Neural progenitor cell (in vitro differentiated cells): ENCODE results near the gene LBH. TPM values are rescaled to one million over a fixed set of nuclear protein-coding genes. Genes with fewer than 3 reads are reported as not detected.

ENCODE experiments used
- DNase-seq: peaks from one replicate; pipeline ENCODE4 v3.0.0-alpha.2; 2016; ENCODE audit warnings: low spot score
- H2AFZ ChIP-seq: fragments of 200-600 bp; sonication (generic); replicated peaks from 2 replicates; pipeline ENCODE4 v1.6.1; 2016; ENCODE audit warnings: antibody characterized with exemption
- H3F3A ChIP-seq: fragments of 200-600 bp; sonication (generic); 2 replicates; pipeline ENCODE4 v1.6.1; 2016; ENCODE audit warnings: antibody characterized with exemption, low read depth
- H3K27ac ChIP-seq: fragments of 200-600 bp; sonication (generic); 2 replicates; pipeline ENCODE4 v1.5.1; 2016; ENCODE audit warnings: mild to moderate bottlenecking
- H3K27me3 ChIP-seq: fragments of 200-600 bp; sonication (generic); 2 replicates; pipeline ENCODE4 v1.6.1; 2016; ENCODE audit warnings: mild to moderate bottlenecking, moderate library complexity
- H3K36me3 ChIP-seq: fragments of 200-600 bp; sonication (generic); 2 replicates; pipeline ENCODE4 v1.5.1; 2016
- H3K4me1 ChIP-seq: fragments of 200-600 bp; sonication (generic); 2 replicates; pipeline ENCODE4 v1.6.1; 2016; ENCODE audit warnings: mixed run types
- H3K4me2 ChIP-seq: fragments of 200-600 bp; sonication (generic); 2 replicates; pipeline ENCODE4 v1.6.1; 2016
- H3K4me3 ChIP-seq: fragments of 200-600 bp; sonication (generic); 2 replicates; pipeline ENCODE4 v1.5.1; 2016
- H3K79me2 ChIP-seq: fragments of 200-600 bp; sonication (generic); 2 replicates; pipeline ENCODE4 v1.6.1; 2016; ENCODE audit warnings: low read depth
- H3K9ac ChIP-seq: fragments of 200-600 bp; sonication (generic); 2 replicates; pipeline ENCODE4 v1.6.1; 2016
- H3K9me3 ChIP-seq: fragments of 200-600 bp; sonication (generic); 2 replicates; pipeline ENCODE4 v1.5.1; 2016; ENCODE audit warnings: low read depth
- H4K20me1 ChIP-seq: fragments of 200-600 bp; sonication (generic); 2 replicates; pipeline ENCODE4 v1.6.1; 2016; ENCODE audit warnings: low read depth
- H3K27ac Mint-ChIP-seq: 3 replicates; pipeline ENCODE4 v1.8.0; 2021; ENCODE audit warnings: mixed read lengths
- H3K27me3 Mint-ChIP-seq: 2 replicates; pipeline ENCODE4 v1.8.0; 2022; ENCODE audit warnings: low read depth, mild to moderate bottlenecking, inconsistent platforms, moderate library complexity, mixed read lengths; ENCODE audit not compliant: insufficient read depth
- H3K36me3 Mint-ChIP-seq: 3 replicates; pipeline ENCODE4 v1.8.0; 2021; ENCODE audit warnings: mixed read lengths
- H3K4me1 Mint-ChIP-seq: 3 replicates; pipeline ENCODE4 v1.8.0; 2021; ENCODE audit warnings: mixed read lengths
- H3K4me3 Mint-ChIP-seq: 3 replicates; pipeline ENCODE4 v1.8.0; 2021; ENCODE audit warnings: mild to moderate bottlenecking, moderate library complexity, mixed read lengths
- H3K9me3 Mint-ChIP-seq: 3 replicates; pipeline ENCODE4 v1.8.0; 2020; ENCODE audit warnings: mixed read lengths
- CTCF ChIP-seq: fragments of 200-600 bp; sonication (generic); IDR thresholded peaks from 2 replicates; pipeline ENCODE4 v1.5.1; 2017; ENCODE audit warnings: antibody characterized with exemption, mild to moderate bottlenecking
- EZH2 ChIP-seq: fragments of 200-600 bp; sonication (generic); IDR thresholded peaks from 2 replicates; pipeline ENCODE4 v1.6.1; 2017; ENCODE audit warnings: antibody characterized with exemption, mild to moderate bottlenecking, moderate library complexity
- EZH2phosphoT487 ChIP-seq: fragments of 200-600 bp; sonication (generic); IDR thresholded peaks from 2 replicates; pipeline ENCODE4 v1.6.1; 2017; ENCODE audit warnings: antibody characterized with exemption
- total RNA-seq: library from RNA; depleted of rRNA; stranded (reverse); fragments of >200 nt; gene quantifications from 2 replicates; pipeline ENCODE4 v1.2.3, GENCODE V29; 2015; ENCODE audit warnings: low replicate concordance

LBH gene
- total RNA-seq, 1 donor from 2014 or later: 4.2 TPM

DNA sequence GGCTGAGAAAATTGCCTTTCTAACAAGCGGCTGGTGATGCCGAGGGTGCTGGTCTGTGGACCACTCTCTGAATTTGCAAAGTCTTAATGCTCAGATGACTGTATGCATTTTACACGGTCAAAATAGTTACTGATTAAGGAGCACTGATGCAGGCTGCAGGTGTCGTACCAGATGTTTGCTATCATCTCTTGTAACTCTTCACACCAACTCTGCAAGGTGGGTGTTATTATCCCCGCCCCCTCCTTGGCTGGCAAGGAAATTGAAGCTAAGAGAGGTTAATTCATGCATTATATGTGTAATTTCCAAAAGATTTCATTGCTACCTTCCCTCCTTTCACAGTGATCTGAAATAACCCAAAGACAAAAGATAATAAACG, 13.0 kb upstream of the LBH start:
- H3K27ac Mint-ChIP-seq: no peak overlapping the region
- Histone ChIP-seq H3K9me3 (no peaks in the 10 kb centered on the region), H3F3A (no peaks in the 10 kb centered on the region), H3K9ac (no peak overlapping the region), H3K27ac (no peak overlapping the region), H2AFZ (no peak overlapping the region), H3K4me3 (no peak overlapping the region), H3K4me2 (no peak overlapping the region), H3K36me3 (no peaks in the 10 kb centered on the region), H3K4me1 (peaks cover 9% of the 10 kb centered on the region), H3K27me3 (no peaks in the 10 kb centered on the region), H3K79me2 (no peaks in the 10 kb centered on the region), H4K20me1 (no peaks in the 10 kb centered on the region)
- no peak overlapping the region for H3K4me3 Mint-ChIP-seq
- H3K36me3 Mint-ChIP-seq: no peaks in the 10 kb centered on the region
- H3K4me1 Mint-ChIP-seq: peaks cover 3% of the 10 kb centered on the region
- TF ChIP-seq EZH2phosphoT487 (no peak), CTCF (no peak), EZH2 (no peak)
- no peaks in the 10 kb centered on the region for H3K9me3 Mint-ChIP-seq
- DNase-seq: no peak
- H3K27me3 Mint-ChIP-seq: peaks cover 3% of the 10 kb centered on the region

DNA sequence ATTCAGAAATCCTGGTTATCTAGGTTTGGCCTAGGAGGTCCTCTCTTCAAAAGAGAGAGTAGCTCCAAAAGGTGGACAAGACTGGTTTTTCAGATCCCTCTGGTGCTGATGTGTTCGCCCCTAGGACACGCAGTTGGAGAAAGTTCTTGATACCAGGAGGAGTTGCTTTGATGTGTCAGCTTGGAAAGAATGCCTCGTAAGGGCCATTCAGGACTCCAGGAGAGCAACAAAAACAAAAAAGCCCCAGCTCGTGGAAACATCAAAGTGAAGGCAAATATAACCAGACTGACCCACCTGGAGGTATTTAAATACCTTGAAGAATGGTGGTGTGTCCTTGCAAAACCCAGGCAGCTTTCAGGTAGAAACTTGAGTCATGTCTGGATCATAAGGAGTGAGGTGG, 12.5 kb upstream of the LBH start:
- TF ChIP-seq CTCF: no peak
- Histone ChIP-seq H3K36me3 (no peaks in the 10 kb centered on the region), H3K27ac (no peak overlapping the region), H3K4me1 (peaks cover 9% of the 10 kb centered on the region), H3K9me3 (no peaks in the 10 kb centered on the region), H3K79me2 (no peaks in the 10 kb centered on the region), H3K9ac (no peak overlapping the region), H3K4me3 (no peak overlapping the region), H3K27me3 (no peaks in the 10 kb centered on the region), H4K20me1 (no peaks in the 10 kb centered on the region), H3F3A (no peaks in the 10 kb centered on the region), H3K4me2 (no peak overlapping the region), H2AFZ (no peak overlapping the region)
- H3K27ac Mint-ChIP-seq: no peak overlapping the region
- no peaks in the 10 kb centered on the region for H3K9me3 Mint-ChIP-seq
- no peaks in the 10 kb centered on the region for H3K36me3 Mint-ChIP-seq
- H3K4me1 Mint-ChIP-seq: peaks cover 3% of the 10 kb centered on the region
- DNase-seq: no peak
- no peak overlapping the region for H3K4me3 Mint-ChIP-seq
- peaks cover 3% of the 10 kb centered on the region for H3K27me3 Mint-ChIP-seq

GRCh38 chr2:30219886-30220875, 11.2 kb upstream of the LBH start:
- no peak for TF ChIP-seq EZH2phosphoT487
- TF ChIP-seq EZH2: no peak
- no peak for TF ChIP-seq CTCF
- Mint-ChIP-seq H3K9me3 (no peaks in the 10 kb centered on the region), H3K4me3 (no peak overlapping the region), H3K27me3 (peaks cover 3% of the 10 kb centered on the region), H3K4me1 (peaks cover 3% of the 10 kb centered on the region), H3K36me3 (no peaks in the 10 kb centered on the region), H3K27ac (no peak overlapping the region)
- Histone ChIP-seq H3K79me2 (no peaks in the 10 kb centered on the region), H3K4me2 (no peak overlapping the region), H2AFZ (no peak overlapping the region), H3K36me3 (no peaks in the 10 kb centered on the region), H3F3A (no peaks in the 10 kb centered on the region), H4K20me1 (no peaks in the 10 kb centered on the region), H3K27ac (no peak overlapping the region), H3K27me3 (no peaks in the 10 kb centered on the region), H3K9me3 (no peaks in the 10 kb centered on the region), H3K9ac (no peak overlapping the region), H3K4me1 (peaks cover 10% of the 10 kb centered on the region), H3K4me3 (no peak overlapping the region)
- DNase-seq: no peak
